ENCODE results near the gene PMCH.
"Not testable (repeated sequence)": the region's sequence is repeated elsewhere in the genome, so short reads cannot be mapped to it uniquely, and the experiment has no call there.

DNA sequence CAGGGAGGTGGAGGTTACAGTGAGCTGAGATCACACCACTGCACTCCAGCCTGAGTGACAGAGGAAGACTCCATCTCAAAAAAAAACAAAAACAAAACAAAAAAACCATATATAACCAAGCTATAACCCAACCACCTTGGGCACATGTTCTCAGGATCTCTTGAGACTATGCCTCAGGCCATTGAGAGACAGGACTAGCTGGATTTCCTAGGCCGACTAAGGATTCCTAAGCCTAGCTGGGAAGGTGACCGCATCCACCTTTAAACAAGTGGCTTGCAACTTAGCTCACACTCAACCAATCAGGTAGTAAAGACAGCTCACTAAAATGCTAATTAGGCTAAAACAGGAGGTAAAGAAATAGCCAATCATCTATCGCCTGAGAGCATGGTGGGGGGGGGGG lies 42.4 kb downstream of the PMCH start:
- TF ChIP-seq, protein P1, sequence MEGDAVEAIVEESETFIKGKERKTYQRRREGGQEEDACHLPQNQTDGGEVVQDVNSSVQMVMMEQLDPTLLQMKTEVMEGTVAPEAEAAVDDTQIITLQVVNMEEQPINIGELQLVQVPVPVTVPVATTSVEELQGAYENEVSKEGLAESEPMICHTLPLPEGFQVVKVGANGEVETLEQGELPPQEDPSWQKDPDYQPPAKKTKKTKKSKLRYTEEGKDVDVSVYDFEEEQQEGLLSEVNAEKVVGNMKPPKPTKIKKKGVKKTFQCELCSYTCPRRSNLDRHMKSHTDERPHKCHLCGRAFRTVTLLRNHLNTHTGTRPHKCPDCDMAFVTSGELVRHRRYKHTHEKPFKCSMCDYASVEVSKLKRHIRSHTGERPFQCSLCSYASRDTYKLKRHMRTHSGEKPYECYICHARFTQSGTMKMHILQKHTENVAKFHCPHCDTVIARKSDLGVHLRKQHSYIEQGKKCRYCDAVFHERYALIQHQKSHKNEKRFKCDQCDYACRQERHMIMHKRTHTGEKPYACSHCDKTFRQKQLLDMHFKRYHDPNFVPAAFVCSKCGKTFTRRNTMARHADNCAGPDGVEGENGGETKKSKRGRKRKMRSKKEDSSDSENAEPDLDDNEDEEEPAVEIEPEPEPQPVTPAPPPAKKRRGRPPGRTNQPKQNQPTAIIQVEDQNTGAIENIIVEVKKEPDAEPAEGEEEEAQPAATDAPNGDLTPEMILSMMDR (IDR thresholded peaks at IDR 0.05) = not testable (repeated sequence)
- not testable (repeated sequence) for TF ChIP-seq POLR2A (IDR thresholded peaks at IDR 0.05)

Measured in testis (tissue), 2 donors.